Neural cell (in vitro differentiated cells): Measurements from ENCODE around the gene HDAC4. TPM values are rescaled to one million over a fixed set of nuclear protein-coding genes. Genes with fewer than 3 reads are reported as not detected.

Source experiments
- H2AFZ ChIP-seq: fragments of 200-600, 300-800 bp; sonication (generic), shearing (Covaris generic); 2 replicates; pipeline ENCODE4 v1.6.0; 2014; ENCODE audit warnings: low read depth, mild to moderate bottlenecking, antibody characterized with exemption, low read length, moderate library complexity
- H3F3A ChIP-seq: fragments of 200-600 bp; shearing (Covaris generic); 2 replicates; pipeline ENCODE4 v1.6.1; 2016; ENCODE audit warnings: mild to moderate bottlenecking, moderate library complexity, mixed read lengths, antibody characterized with exemption, low read length; ENCODE audit not compliant: insufficient read depth, poor library complexity, severe bottlenecking
- H3K27ac ChIP-seq: fragments of 200-600, 300-800 bp; sonication (generic), shearing (Covaris generic); 2 replicates; pipeline ENCODE4 v1.5.1; 2014; ENCODE audit warnings: mild to moderate bottlenecking, low read length, moderate library complexity
- H3K27me3 ChIP-seq: fragments of 300-800, 200-600 bp; sonication (generic), shearing (Covaris generic); 2 replicates; pipeline ENCODE4 v1.6.0; 2014; ENCODE audit warnings: mild to moderate bottlenecking, low read depth, low read length, moderate library complexity; ENCODE audit not compliant: insufficient read depth
- H3K36me3 ChIP-seq: fragments of 300-800, 200-600 bp; sonication (generic), shearing (Covaris generic); 2 replicates; pipeline ENCODE4 v1.5.1; 2014; ENCODE audit warnings: mild to moderate bottlenecking, antibody characterized with exemption, low read length, moderate library complexity; ENCODE audit not compliant: insufficient read depth
- H3K4me2 ChIP-seq: fragments of 300-800, 200-600 bp; sonication (generic), shearing (Covaris generic); 2 replicates; pipeline ENCODE4 v1.6.0; 2014; ENCODE audit warnings: mild to moderate bottlenecking, low read length
- H3K4me3 ChIP-seq: fragments of 300-800, 200-600 bp; sonication (generic), shearing (Covaris generic); 2 replicates; pipeline ENCODE4 v1.5.1; 2014; ENCODE audit warnings: mild to moderate bottlenecking, low read length, moderate library complexity
- H3K79me2 ChIP-seq: fragments of 200-600 bp; shearing (Covaris generic); replicated peaks from 2 replicates; pipeline ENCODE4 v1.6.0; 2014; ENCODE audit warnings: mild to moderate bottlenecking, low read length, moderate library complexity; ENCODE audit not compliant: insufficient read depth
- H3K9ac ChIP-seq: fragments of 300-800, 200-600 bp; sonication (generic), shearing (Covaris generic); 2 replicates; pipeline ENCODE4 v1.6.1; 2016; ENCODE audit warnings: mild to moderate bottlenecking, low read length, mixed read lengths
- H3K9me2 ChIP-seq: fragments of 200-600 bp; shearing (Covaris generic); 2 replicates; pipeline ENCODE4 v1.6.1; 2016; ENCODE audit warnings: mild to moderate bottlenecking, low read length, mixed read lengths; ENCODE audit not compliant: insufficient read depth
- H3K9me3 ChIP-seq: fragments of 200-600, 300-800 bp; sonication (generic), shearing (Covaris generic); 2 replicates; pipeline ENCODE4 v1.6.1; 2016; ENCODE audit warnings: mild to moderate bottlenecking, mixed run types, low read length, moderate library complexity, mixed read lengths
- H4K20me1 ChIP-seq: fragments of 200-600 bp; shearing (Covaris generic); 2 replicates; pipeline ENCODE4 v1.6.1; 2016; ENCODE audit warnings: mild to moderate bottlenecking, mixed run types; ENCODE audit not compliant: insufficient read depth
- CTCF ChIP-seq: fragments of 450-650 bp; IDR thresholded peaks from 2 replicates; pipeline ENCODE4 v1.5.1; 2014; ENCODE audit warnings: antibody characterized with exemption, mild to moderate bottlenecking, moderate library complexity; ENCODE audit not compliant: poor library complexity, severe bottlenecking
- EP300 ChIP-seq: fragments of 450-650 bp; conservative IDR thresholded peaks from 2 replicates; pipeline ENCODE4 v1.6.1; 2014; ENCODE audit warnings: antibody characterized with exemption, mild to moderate bottlenecking, moderate library complexity; ENCODE audit not compliant: poor library complexity, severe bottlenecking
- EZH2 ChIP-seq: fragments of 200-600, 300-800 bp; shearing (Covaris generic), sonication (generic); IDR thresholded peaks from 2 replicates; pipeline ENCODE4 v1.6.1; 2014; ENCODE audit warnings: antibody characterized with exemption, low read length, borderline replicate concordance, mild to moderate bottlenecking; ENCODE audit not compliant: insufficient read depth, poor library complexity, severe bottlenecking
- MXI1 ChIP-seq: fragments of 450-650 bp; conservative IDR thresholded peaks from 2 replicates; pipeline ENCODE4 v1.6.1; 2014; ENCODE audit warnings: antibody characterized with exemption, mild to moderate bottlenecking; ENCODE audit not compliant: poor library complexity, severe bottlenecking
- POLR2AphosphoS5 ChIP-seq: IDR thresholded peaks from 2 replicates; pipeline ENCODE4 v1.6.1; 2012
- RAD21 ChIP-seq: fragments of 450-650 bp; conservative IDR thresholded peaks from 2 replicates; pipeline ENCODE4 v1.6.1; 2014; ENCODE audit warnings: antibody characterized with exemption, mild to moderate bottlenecking, moderate library complexity
- REST ChIP-seq: IDR thresholded peaks from 2 replicates; pipeline ENCODE4 v1.6.1; 2012; ENCODE audit warnings: borderline replicate concordance
- SMC3 ChIP-seq: fragments of 450-650 bp; conservative IDR thresholded peaks from 2 replicates; pipeline ENCODE4 v1.6.1; 2014; ENCODE audit warnings: antibody characterized with exemption, mild to moderate bottlenecking, moderate library complexity; ENCODE audit not compliant: poor library complexity
- TAF1 ChIP-seq: IDR thresholded peaks from 2 replicates; pipeline ENCODE4 v1.6.1; 2012; ENCODE audit warnings: low read depth
- polyA plus RNA-seq: library from polyadenylated mRNA; depleted of rRNA; stranded (reverse); fragments of >200 nt; gene quantifications from 2 replicates; pipeline ENCODE4 v1.2.3, GENCODE V29; 2014

The HDAC4 gene
- polyA plus RNA-seq, 1 donor from 2014 or later = 3.4 TPM

- no peaks in the 10 kb centered on the region for H3K9me2 ChIP-seq
- no peaks in the 10 kb centered on the region for H3K79me2 ChIP-seq
- H3K4me2 ChIP-seq = no peak overlapping the region
- H3K4me3 ChIP-seq = no peak overlapping the region
- H3K9ac ChIP-seq = no peak overlapping the region
- no peaks in the 10 kb centered on the region for H3K27me3 ChIP-seq
- no peaks in the 10 kb centered on the region for H3K9me3 ChIP-seq
- no peaks in the 10 kb centered on the region for H3K36me3 ChIP-seq
- H2AFZ ChIP-seq = no peak overlapping the region
- TF ChIP-seq REST (no peak), RAD21 (no peak), CTCF (no peak), EP300 (no peak), EZH2 (no peak), SMC3 (no peak), POLR2AphosphoS5 (no peak), TAF1 (no peak), MXI1 (no peak)
- no peaks in the 10 kb centered on the region for H3F3A ChIP-seq
- no peaks in the 10 kb centered on the region for H4K20me1 ChIP-seq
- no peak overlapping the region for H3K27ac ChIP-seq
Measured at GRCh38 chr2:239138610-239139009, 262.2 kb downstream of the HDAC4 start.

DNA sequence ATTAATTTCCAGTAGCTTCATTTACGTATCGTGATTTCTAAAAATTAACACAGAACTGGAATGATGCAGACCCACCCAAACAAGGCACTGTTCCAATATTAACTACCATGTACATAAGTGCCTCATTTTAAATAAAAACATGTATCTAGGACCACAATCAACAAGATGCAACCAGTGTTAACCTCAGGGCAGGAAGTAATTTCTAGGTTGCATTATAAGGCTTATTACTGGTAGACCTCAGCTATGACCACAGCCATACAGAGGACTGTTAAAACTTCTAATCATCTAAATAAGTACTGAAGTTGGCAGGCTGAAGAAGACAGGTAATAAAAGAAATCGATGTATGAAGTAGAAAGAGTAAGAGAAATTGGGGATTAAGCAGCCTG lies 262.9 kb downstream of the HDAC4 start:
- Histone ChIP-seq H2AFZ (no peak overlapping the region), H3K9ac (no peak overlapping the region), H3K4me2 (no peak overlapping the region), H3K79me2 (no peaks in the 10 kb centered on the region), H4K20me1 (no peaks in the 10 kb centered on the region), H3K9me3 (no peaks in the 10 kb centered on the region), H3K9me2 (no peaks in the 10 kb centered on the region), H3K4me3 (no peak overlapping the region), H3K27me3 (no peaks in the 10 kb centered on the region), H3K27ac (no peak overlapping the region), H3F3A (no peaks in the 10 kb centered on the region), H3K36me3 (no peaks in the 10 kb centered on the region)
- no peak for TF ChIP-seq MXI1
